ENCODE results near the gene CALD1.

DNA sequence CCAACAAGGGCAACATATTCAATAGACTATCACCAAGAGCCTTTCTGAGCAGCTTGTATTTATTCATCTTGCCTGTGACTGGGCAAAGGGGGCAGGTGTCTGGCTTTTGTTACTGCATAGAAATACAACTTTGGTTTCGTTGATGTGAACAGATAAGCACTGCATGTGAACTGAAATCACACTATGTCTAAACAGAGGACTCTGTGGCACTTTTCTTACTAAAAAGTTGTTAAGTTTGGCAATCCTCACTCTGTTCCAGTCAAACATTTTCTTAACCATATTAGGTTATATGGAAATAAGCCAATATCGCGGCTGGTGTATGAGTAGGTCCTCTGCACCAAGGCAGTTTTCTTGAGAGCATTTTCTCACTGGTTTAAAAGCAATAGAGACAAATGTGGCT is 48.5 kb downstream of the CALD1 start:
- TF ChIP-seq CTCF (IDR thresholded peaks at IDR 0.05; ENCODE audit: low read depth, low read length, poor library complexity, severe bottlenecking) (no peak), EZH2phosphoT487 (IDR thresholded peaks at IDR 0.05; ENCODE audit: borderline replicate concordance, low read length) (no peak)
